GM12891 (cell line): ENCODE data around the gene SUDS3.
"Not testable (repeated sequence)": the region's sequence is repeated elsewhere in the genome, so short reads cannot be mapped to it uniquely, and the experiment has no call there.

Source experiments
- DNase-seq: peaks from one replicate; pipeline ENCODE4 v3.0.0; 2011; ENCODE audit warnings: low spot score; ENCODE audit not compliant: insufficient read length
- FAIRE-seq: peaks from 2 replicates; lab custom pipeline; 2011; peaks lifted over from hg19 to GRCh38; lab: Jason Lieb, UNC
- PAX5 ChIP-seq: IDR thresholded peaks from 2 replicates; pipeline ENCODE4 v1.6.1; 2011; ENCODE audit warnings: low read length, moderate library complexity, mild to moderate bottlenecking; ENCODE audit not compliant: insufficient read depth, severe bottlenecking
- POLR2A ChIP-seq: IDR thresholded peaks from 2 replicates; pipeline ENCODE4 v1.6.1; 2011; ENCODE audit warnings: low read depth, low read length, control low read depth
- POLR2AphosphoS5 ChIP-seq: IDR thresholded peaks from 2 replicates; pipeline ENCODE4 v1.6.1; 2011; ENCODE audit warnings: low read depth, low read length, control low read depth
- POU2F2 ChIP-seq: IDR thresholded peaks from 2 replicates; pipeline ENCODE4 v1.6.1; 2011; ENCODE audit warnings: low read depth, mild to moderate bottlenecking, control low read depth, low read length, moderate library complexity
- SPI1 ChIP-seq: IDR thresholded peaks from 2 replicates; pipeline ENCODE4 v1.6.1; 2011; ENCODE audit warnings: low read depth, low read length, control low read depth
- TAF1 ChIP-seq: IDR thresholded peaks from 2 replicates; pipeline ENCODE4 v1.6.1; 2011; ENCODE audit warnings: low read depth, low read length, control low read depth

SUDS3 gene

GRCh38 chr12:118391424-118391823 lies 15.1 kb downstream of the SUDS3 start:
- FAIRE-seq = no peak
- TF ChIP-seq POU2F2 = no peak
- TF ChIP-seq PAX5 = no peak
- no peak for TF ChIP-seq SPI1
- no peak for DNase-seq

DNA sequence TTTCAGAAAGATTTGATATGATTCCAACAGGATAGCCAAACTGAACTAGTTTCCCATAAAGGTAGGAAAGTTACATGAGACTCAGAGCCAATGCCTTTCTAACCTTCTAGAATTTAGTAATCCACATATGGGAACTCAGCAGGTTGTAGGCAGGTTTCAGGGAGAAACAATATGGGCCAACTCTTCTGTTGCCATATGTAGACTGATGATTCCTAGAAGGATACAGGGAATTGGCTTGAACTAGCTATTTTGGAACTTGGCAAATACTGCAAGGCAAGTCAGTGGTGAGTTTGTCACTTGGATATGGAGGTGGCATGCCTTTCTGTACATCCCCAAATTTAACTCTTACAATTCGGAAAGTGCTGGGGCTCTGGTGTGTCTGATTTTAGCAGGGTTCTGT lies 15.5 kb downstream of the SUDS3 start:
- FAIRE-seq (no peak), DNase-seq (no peak)
- TF ChIP-seq TAF1 = no peak

DNA sequence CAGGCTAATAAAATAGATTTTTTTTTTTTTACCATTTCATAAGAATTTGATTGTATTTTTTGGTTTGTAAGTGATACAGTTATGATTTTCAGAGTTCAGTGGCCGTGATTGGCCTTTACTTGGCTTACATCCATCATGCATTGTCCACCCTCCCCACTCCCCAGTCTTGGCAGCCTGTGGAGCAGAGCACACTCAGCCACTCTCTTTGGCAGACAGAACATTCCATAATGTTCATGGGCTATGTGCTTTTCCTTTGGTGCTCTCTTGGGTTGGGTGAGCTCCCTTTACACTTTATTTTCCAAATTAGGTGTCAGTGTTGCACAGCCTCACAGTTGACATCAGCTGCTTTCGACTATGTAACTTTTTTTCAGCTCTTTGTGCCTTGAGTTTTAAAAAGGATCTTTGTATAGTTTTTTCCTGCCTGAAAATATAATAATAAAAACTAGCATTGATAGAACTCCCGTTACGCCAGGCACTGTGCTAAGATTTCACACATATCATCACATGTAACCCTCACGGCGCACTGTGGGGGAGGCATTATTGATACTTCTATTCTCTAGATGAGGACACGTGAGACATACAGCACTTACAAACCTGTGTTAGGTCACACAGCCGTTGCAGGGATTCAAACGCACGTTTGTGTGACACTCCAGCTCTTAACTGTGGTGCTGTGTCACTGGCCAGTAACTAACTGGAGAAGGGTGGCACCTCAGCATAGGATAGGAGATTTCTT lies 21.5 kb downstream of the SUDS3 start:
- no peak for DNase-seq
- no peak for FAIRE-seq
- no peak for TF ChIP-seq SPI1
- TF ChIP-seq PAX5 = no peak
- no peak for TF ChIP-seq POU2F2
- no peak for TF ChIP-seq POLR2AphosphoS5
- TF ChIP-seq POLR2A = no peak
- no peak for TF ChIP-seq TAF1

- FAIRE-seq = no peak
- no peak for DNase-seq
- TF ChIP-seq POU2F2 (no peak), PAX5 (no peak), SPI1 (no peak), POLR2AphosphoS5 (no peak), TAF1 (no peak), POLR2A (no peak)
These were observed 22.2 kb downstream of the SUDS3 start for GRCh38 chr12:118398524-118398923.

GRCh38 chr12:118398940-118399339 lies 22.6 kb downstream of the SUDS3 start:
- TF ChIP-seq POU2F2 = no peak
- no peak for TF ChIP-seq SPI1
- no peak for TF ChIP-seq TAF1
- no peak for TF ChIP-seq PAX5
- TF ChIP-seq POLR2AphosphoS5 = no peak
- no peak for TF ChIP-seq POLR2A
- FAIRE-seq = no peak
- no peak for DNase-seq

DNA sequence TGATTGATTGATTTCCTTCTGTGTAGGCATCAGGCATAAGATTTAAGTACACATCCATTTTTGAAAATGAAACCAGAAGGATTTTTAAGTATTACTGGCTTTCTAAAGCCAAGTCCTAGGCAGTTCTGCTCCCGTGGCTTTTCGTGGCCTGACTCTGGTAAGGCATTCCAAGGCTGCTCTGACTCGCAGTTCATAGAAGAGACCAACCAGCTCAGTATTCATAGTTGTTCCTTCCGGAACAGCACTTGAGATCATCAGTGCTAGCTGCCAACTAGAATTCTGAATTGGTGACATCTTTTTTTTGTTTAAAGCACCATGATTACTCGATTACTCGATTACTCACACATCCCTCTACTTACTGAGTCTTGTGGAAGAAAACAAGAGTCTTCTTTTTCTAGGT lies 25.9 kb downstream of the SUDS3 start:
- DNase-seq (no peak), FAIRE-seq (no peak)
- TF ChIP-seq POLR2AphosphoS5 (no peak), SPI1 (no peak), POLR2A (no peak)

- peak; percentile 76 for FAIRE-seq
- TF ChIP-seq SPI1 (no peak), POLR2AphosphoS5 (no peak), POU2F2 (no peak), POLR2A (no peak), PAX5 (no peak), TAF1 (no peak)
- no peak for DNase-seq
These were observed 28.6 kb downstream of the SUDS3 start for GRCh38 chr12:118404876-118405521.

DNA sequence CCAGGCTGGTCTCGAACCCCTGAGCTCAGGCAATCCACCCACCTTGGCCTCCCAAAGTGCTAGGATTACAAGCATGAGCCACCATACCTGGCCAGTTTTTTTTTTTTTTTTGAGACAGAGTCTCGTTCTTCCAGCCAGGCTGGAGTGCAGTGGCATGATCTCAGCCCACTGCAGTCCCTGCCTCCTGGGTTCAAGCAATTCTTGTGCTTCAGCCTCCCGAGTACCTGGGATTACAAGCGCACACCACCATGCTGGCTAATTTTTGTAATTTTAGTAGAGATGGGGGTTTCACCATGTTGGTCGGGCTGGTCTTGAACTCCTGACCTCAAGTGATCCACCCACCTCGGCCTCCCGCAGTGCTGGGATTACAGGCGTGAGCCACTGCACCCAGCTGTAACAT lies 31.9 kb downstream of the SUDS3 start:
- DNase-seq, FAIRE-seq: not testable (repeated sequence)

DNA sequence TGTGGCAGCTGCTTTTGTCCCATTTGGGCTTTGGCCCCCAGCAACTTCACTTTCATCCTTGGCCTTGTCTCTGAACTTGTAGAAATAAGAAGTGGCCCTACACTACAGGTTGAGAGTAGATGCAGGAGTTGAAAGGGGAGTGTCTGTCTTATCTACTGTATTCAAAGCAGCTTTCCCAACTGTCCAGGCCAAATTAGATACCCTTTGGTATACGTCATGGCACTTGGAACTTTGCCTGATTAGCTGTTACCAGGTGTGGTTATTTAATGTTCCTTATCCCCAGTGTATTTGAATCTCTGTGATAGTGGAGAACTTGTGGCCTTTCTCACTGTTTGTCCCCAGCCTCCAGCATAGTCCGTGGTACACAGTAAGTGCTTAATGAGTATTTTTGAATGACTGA lies 33.5 kb downstream of the SUDS3 start:
- DNase-seq = no peak
- no peak for FAIRE-seq

DNA sequence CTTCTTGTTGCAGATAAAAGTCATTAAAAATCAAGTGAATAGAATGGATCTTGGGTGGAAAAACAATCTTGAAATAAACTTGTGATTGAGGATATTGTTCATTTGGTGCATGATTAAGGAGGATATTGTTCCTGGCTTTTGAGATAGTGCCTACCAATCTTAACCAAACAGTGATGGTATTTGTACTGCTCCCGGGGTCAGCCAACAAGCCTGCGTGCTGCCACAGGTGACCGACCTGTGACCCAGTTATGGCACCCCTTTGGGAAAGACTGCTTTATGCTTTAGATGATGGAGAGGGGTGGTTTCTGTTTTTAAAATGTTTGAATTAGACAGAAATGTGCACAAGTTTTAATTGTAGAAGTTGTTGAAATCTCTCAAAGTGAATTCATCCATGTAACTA lies 41.6 kb downstream of the SUDS3 start:
- no peak for TF ChIP-seq PAX5
- TF ChIP-seq POLR2A = no peak
- TF ChIP-seq POLR2AphosphoS5 = no peak
- no peak for TF ChIP-seq SPI1
- FAIRE-seq (no peak), DNase-seq (no peak)

More for the DNA sequence above, 33.5 kb downstream of the SUDS3 start:
- no peak for TF ChIP-seq PAX5
- no peak for TF ChIP-seq SPI1
- TF ChIP-seq POU2F2 = no peak
- no peak for TF ChIP-seq POLR2AphosphoS5
- no peak for TF ChIP-seq POLR2A
- no peak for TF ChIP-seq TAF1
